ENCODE results near the gene PAGR1. TPM values are rescaled to one million over a fixed set of nuclear protein-coding genes. Genes with fewer than 3 reads are reported as not detected.

PAGR1 gene
- total and polyA plus RNA-seq, 9 of the 15 experiments (the other 6 are each of a cell fraction or from before 2014, with no cell fraction given) = 1.4 to 58.2 (median 16.8) TPM

- TF ChIP-seq, protein P1, sequence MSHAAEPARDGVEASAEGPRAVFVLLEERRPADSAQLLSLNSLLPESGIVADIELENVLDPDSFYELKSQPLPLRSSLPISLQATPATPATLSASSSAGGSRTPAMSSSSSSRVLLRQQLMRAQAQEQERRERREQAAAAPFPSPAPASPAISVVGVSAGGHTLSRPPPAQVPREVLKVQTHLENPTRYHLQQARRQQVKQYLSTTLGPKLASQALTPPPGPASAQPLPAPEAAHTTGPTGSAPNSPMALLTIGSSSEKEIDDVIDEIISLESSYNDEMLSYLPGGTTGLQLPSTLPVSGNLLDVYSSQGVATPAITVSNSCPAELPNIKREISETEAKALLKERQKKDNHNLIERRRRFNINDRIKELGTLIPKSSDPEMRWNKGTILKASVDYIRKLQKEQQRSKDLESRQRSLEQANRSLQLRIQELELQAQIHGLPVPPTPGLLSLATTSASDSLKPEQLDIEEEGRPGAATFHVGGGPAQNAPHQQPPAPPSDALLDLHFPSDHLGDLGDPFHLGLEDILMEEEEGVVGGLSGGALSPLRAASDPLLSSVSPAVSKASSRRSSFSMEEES (CRISPR knock-in tag; IDR thresholded peaks at IDR 0.05) = 0 out of 2 replicates have a peak, but pooled peaks have one; percentile 6
- TF ChIP-seq, protein P2, sequence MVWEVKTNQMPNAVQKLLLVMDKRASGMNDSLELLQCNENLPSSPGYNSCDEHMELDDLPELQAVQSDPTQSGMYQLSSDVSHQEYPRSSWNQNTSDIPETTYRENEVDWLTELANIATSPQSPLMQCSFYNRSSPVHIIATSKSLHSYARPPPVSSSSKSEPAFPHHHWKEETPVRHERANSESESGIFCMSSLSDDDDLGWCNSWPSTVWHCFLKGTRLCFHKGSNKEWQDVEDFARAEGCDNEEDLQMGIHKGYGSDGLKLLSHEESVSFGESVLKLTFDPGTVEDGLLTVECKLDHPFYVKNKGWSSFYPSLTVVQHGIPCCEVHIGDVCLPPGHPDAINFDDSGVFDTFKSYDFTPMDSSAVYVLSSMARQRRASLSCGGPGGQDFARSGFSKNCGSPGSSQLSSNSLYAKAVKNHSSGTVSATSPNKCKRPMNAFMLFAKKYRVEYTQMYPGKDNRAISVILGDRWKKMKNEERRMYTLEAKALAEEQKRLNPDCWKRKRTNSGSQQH (CRISPR knock-in tag; IDR thresholded peaks at IDR 0.05) = no peak
- TF ChIP-seq ZBTB17 (CRISPR knock-in tag; IDR thresholded peaks at IDR 0.05) (no peak), MAFG (tag; conservative IDR thresholded peaks at IDR 0.05) (peak; percentile 75), YY1 (IDR thresholded peaks at IDR 0.05; ENCODE audit: borderline replicate concordance in 1 of 3, control insufficient read depth in 1 of 3, extremely low read depth in 1 of 3, insufficient read depth in 3 of 3, insufficient read length in 1 of 3, insufficient replicate concordance in 2 of 3, low read depth in 1 of 3, low read length in 2 of 3) (no peak), RBM39 (optimal IDR thresholded peaks at IDR 0.05; ENCODE audit: low read depth, low read length) (peak; percentile 65), MAFK (IDR thresholded peaks at IDR 0.05; ENCODE audit: low read length) (peak; percentile 38), USF2 (CRISPR knock-in tag; IDR thresholded peaks at IDR 0.05) (peak; percentile 49; the same call in 1 of the 2 replicates), RAD51 (IDR thresholded peaks at IDR 0.05; ENCODE audit: borderline replicate concordance, low read depth) (peak; percentile 47; the same call in 1 of the 2 replicates), BMI1 (IDR thresholded peaks at IDR 0.05; ENCODE audit: low read length) (no peak), SUPT5H (IDR thresholded peaks at IDR 0.05) (0 out of 2 replicates have a peak, but pooled peaks have one; percentile 21), TOE1 (IDR thresholded peaks at IDR 0.05; ENCODE audit: borderline replicate concordance) (no peak), TOE1 (CRISPR knock-in tag; IDR thresholded peaks at IDR 0.05; ENCODE audit: borderline replicate concordance, low read depth) (0 out of 2 replicates have a peak, but pooled peaks have one; percentile 44)
- TF ChIP-seq, protein P3, sequence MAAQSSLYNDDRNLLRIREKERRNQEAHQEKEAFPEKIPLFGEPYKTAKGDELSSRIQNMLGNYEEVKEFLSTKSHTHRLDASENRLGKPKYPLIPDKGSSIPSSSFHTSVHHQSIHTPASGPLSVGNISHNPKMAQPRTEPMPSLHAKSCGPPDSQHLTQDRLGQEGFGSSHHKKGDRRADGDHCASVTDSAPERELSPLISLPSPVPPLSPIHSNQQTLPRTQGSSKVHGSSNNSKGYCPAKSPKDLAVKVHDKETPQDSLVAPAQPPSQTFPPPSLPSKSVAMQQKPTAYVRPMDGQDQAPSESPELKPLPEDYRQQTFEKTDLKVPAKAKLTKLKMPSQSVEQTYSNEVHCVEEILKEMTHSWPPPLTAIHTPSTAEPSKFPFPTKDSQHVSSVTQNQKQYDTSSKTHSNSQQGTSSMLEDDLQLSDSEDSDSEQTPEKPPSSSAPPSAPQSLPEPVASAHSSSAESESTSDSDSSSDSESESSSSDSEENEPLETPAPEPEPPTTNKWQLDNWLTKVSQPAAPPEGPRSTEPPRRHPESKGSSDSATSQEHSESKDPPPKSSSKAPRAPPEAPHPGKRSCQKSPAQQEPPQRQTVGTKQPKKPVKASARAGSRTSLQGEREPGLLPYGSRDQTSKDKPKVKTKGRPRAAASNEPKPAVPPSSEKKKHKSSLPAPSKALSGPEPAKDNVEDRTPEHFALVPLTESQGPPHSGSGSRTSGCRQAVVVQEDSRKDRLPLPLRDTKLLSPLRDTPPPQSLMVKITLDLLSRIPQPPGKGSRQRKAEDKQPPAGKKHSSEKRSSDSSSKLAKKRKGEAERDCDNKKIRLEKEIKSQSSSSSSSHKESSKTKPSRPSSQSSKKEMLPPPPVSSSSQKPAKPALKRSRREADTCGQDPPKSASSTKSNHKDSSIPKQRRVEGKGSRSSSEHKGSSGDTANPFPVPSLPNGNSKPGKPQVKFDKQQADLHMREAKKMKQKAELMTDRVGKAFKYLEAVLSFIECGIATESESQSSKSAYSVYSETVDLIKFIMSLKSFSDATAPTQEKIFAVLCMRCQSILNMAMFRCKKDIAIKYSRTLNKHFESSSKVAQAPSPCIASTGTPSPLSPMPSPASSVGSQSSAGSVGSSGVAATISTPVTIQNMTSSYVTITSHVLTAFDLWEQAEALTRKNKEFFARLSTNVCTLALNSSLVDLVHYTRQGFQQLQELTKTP (IDR thresholded peaks at IDR 0.05; ENCODE audit: low read depth in 1 of 2, partially characterized antibody in 2 of 2) = peak in 1 of 2 experiments; percentile 12
Observed at GRCh38 chr16:29808219-29808900, 7.6 kb upstream of the PAGR1 start (continued).

Measured in K562 (cell line).